Activated naive CD4-positive, alpha-beta T cell (primary cell): ENCODE data around the gene CDH11.

Experiments used
- DNase-seq, 4 experiments: peaks; one replicate each; lab custom pipeline; 2025; lab: John Stamatoyannopoulos, UW

The CDH11 gene

GRCh38 chr16:65032387-65032786 lies 89.5 kb downstream of the CDH11 start:
- no peak for DNase-seq

GRCh38 chr16:65024767-65025178 lies 97.1 kb downstream of the CDH11 start:
- no peak for DNase-seq

DNA sequence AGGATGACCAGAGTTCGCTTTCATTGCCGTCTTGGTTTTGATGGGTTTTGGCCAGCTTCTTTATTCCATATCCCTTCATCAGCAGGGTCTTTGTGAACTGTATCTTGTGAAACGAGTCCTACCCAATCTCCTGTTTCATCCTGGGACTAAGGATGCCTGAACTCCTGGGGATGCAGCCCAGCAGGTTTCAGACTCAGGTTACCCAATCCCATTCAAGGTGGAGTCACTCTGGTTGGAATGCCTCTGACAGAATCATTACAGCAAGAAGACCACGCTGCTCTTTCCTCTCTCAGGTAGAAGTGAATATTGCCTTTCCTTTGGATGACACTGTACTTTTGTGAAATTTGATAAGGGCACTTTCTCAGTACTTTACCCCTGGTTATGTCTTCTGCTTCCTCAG lies 98.1 kb downstream of the CDH11 start:
- no peak for DNase-seq

DNA sequence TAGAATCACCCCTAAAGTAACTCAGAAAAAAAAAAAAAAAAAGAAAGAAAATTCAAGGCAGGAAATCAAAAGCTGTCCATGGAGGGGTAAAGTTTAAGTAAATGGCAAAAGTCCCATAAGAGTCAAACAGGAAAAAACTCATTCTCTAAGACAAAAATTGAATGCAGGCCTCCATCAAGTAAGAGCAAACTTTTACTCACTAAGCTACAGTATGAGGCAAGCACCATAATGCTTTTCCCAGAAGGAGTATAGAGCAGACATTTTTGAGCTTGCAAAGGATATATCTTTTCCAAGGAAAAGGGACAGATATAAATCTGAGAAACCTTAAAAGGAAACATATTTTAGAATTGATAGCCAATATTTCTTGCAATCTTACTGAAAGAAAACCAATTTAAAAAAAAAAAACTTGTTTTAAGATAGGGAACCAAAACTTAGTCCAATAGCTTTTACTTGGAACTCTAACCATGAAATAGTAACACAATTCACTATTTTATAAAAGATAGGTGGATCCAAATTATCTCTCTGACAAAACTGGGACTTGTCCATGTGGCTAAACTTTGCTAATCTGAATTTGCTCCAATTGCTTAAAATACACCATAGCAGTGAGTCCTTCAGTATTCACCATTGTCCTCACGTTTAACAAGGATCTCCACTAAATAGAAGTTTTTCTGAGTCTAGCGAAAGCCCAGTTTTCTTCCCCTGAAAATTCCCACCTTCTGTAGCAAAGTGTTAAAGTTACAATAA lies 99.8 kb downstream of the CDH11 start:
- no peak for DNase-seq

DNA sequence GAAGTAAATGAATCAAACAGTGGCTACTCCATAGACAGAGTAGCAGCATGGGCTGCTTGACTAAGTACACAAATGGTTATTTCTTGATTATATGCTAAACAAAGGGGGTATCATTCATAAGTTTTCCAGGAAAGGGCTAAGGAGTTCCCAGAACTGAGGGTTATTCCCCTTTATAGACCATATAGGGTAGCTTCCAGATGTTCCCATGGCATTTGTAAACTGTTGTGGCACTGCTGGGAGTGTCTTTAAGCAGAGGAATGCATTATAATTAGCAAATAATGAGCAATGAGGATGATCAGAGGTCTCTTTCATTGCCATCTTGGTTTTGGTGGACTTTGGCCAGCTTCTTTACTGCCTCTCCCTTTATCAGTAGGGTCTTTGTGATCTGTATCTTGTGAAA lies 105.1 kb downstream of the CDH11 start:
- DNase-seq = no peak

DNA sequence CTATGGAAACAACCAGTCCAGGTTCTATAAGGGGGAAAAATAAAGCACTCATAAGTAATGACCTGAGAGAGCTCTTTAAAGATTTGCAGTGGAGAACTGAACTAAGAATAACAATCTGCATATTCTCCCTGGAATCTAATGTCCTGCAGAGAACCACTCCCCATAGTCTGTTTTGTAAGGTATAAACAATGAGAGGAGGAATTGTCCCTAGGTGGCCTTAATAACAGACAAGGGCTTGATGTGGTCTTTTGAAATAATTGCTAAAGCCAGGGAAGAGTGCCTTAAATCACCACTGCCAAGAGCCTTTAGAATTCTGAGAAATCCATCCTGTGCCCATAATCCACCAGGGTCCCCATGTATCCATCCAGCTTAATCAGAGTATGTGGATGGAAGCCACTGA lies 106.3 kb downstream of the CDH11 start:
- DNase-seq = no peak

- DNase-seq = no peak
These were observed 109.5 kb downstream of the CDH11 start for GRCh38 chr16:65012357-65012756.

- DNase-seq = no peak
These were observed 111.7 kb downstream of the CDH11 start for GRCh38 chr16:65010125-65010524.

- DNase-seq = no peak
These were observed 116.2 kb downstream of the CDH11 start for GRCh38 chr16:65005696-65006095.

DNA sequence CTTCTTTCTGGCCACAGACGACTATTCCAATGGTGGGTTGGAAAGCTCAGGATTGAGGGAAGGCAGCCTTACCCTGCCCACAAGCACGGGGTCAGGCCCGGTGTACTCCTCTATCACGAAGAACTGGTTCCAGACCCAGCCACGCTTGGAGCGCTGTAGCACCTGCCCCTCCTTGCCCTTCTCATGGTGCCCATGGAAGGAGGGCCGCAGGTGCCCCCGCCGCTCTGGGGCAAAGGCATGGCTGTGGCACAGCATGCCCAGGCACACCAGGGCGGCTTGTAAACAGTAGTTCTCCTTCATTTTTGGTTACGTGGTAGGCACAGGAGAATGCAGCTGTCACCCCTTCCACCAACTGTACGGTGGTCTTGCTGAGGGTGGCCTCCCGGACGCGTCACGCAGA lies 117.3 kb downstream of the CDH11 start:
- DNase-seq = no peak

DNA sequence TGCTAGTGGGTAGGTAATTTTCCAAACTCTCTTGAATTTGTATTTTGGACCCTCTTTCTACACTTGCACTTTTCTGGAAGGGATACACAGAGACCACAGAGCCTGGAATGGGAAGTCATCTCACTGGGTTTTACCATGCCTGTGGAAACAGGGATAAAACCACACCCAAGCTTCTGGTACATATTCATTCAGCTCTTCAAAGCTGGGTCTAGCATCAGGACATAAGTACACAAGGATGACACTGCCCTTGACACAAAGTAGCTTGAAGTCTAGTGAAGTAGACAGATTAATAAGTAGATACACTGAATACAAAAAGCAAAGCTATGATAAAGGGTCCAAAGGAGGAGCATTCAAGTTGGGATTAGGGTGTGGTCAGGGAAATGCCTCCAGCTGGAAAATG lies 118.2 kb downstream of the CDH11 start:
- DNase-seq = no peak

DNA sequence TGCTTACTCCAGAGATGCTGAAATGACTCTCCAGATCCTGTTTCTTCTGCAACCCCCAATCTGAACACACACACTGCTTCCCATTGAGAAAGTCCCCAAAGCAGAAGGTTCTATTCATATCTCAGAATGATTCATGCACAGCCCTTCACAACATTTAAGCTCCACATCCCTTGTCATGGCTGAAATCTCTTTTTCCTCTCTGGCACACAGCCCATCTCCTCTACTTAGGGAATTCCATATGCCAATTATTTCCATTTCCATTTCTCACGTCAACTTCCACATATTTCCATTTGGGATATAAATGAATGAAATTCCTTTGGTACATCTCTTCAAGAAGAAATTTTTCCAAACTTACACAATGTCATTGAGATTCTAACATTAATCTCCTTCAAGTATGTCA lies 119.6 kb downstream of the CDH11 start:
- DNase-seq = no peak

GRCh38 chr16:65000654-65001053 lies 121.2 kb downstream of the CDH11 start:
- DNase-seq = no peak

DNA sequence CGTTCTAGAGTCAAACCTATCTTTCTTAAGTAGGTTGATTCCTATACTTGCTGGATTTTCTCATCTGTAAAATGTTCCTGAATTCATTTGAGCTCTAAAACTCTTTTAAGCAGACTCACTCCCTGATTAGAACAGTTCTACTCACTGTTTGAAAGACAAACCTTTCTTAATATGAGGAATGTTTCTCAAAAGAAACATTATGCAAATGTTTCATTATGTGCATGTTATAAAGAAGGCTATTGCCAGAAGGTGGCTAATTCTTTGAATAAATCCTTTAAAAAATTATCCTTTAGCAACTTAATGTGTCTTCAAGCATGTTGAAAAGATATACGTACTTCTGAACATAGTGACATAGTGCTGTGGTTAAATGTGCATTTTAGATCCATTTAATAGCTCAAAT lies 124.1 kb downstream of the CDH11 start:
- no peak for DNase-seq

- no peak for DNase-seq
These were observed 124.7 kb downstream of the CDH11 start for GRCh38 chr16:64997121-64997520.

- no peak for DNase-seq
These were observed 125.2 kb downstream of the CDH11 start for GRCh38 chr16:64996641-64997040.

- no peak for DNase-seq
These were observed 128.4 kb downstream of the CDH11 start for GRCh38 chr16:64993464-64993863.

DNA sequence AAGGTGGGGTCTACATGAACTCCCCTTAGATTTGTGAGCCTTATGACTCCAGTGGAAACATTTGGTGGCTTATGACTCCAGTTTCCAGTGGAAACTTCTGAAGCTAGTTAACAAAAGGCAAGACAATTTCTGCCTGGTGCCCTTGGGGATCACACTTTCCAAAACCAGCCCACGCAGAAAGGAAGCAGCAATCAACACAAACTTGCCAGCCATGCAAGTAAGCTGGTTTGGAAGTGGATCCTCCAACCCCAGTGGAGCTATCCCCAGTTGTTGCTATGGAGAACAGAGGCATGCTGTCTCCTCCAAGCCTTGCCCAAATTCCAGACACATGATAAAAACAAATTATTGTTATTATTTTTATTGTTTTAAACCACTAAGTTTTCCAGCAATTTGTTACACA lies 130.9 kb downstream of the CDH11 start:
- DNase-seq = no peak

- DNase-seq = no peak
These were observed 131.8 kb downstream of the CDH11 start for GRCh38 chr16:64990101-64990500.

DNA sequence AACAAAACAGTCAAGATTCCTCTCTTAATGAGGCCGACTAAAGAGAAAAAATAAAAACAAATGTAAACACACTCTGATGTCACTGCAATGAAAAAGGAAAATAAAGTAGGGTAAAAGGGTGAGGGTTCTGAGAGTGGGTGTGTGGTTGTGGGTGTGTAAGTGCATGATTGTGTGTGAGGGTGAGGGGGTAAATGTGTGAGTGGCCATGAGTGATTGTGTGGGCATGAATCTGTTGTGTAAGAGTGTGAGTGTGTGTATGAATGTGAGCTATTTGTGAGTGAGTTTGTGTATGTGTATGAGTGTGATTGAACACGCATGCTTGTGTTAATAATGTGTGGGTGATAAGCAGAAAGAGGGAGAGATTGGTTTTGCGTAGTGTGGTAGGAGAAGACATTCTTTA lies 132.8 kb downstream of the CDH11 start:
- DNase-seq = no peak

GRCh38 chr16:64983963-64984362 lies 137.9 kb downstream of the CDH11 start:
- DNase-seq = no peak

DNA sequence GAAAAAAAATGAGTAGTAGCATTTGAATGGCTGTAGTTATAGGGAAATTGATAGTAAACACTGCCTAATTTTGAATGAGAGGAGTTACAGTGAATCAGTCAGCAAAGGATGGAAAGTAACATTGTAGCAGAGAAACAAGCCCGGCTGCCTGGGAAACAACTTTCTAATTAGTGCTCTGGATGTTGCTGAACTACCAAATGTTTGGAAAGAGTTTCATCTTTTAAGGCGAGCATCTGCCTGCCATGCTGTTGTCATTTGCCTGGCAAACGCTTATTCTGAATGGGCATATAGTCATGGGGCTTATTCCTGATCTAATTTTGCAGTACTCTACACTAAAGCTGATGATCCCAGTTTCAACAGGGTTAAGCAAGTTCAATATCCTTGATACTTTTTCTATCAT lies 138.6 kb downstream of the CDH11 start:
- no peak for DNase-seq

DNA sequence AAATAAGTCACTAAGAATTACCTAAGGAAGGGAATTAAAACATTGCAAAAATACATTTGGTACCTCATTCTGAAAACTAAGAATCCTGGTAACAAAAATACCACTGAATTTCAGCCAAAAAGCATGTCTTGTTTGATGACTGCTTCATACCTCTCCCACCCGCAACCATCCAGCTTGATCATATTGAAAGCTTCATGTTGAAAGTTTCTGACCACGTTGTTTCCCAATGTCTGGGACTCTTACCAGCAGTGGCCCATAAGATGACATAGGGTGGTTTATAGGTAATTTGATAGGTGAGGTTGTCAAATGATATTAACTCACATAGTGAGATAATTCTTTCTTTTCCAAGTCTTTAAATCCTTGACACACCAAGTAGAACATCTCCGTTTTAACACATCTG lies 139.3 kb downstream of the CDH11 start:
- DNase-seq = no peak

DNA sequence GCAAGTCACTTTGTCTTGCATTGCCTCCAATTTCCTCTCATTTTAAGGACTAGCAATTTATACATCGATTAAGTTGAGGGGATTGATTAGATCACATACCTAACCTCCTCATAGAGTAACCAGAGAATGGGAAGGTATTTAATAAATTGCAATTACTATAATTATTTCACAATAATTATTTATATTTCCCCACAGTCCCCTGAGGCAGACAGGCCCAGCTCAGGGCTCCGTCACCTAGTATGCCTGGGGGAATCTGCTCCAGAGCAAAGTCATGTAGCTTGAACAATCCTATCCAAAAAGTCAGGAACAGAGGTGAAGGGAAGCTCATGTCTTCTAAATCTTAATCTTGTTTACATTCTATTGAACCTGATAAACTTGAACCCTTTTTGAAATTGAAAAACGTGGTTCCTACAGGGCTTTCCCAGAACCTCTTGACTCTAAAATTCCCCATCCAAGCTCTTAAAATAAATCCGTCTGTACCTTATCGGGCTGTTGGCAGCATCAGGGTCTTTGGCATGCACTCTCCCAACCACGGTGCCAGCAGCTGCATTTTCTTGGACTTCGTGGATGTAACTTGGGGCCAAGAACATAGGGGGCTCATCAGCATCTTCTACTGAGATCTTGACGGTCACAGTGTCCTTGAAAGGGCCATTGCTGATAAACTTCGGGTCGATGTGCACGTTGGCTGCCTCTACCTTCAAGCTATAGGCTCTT lies 140.1 kb downstream of the CDH11 start:
- no peak for DNase-seq
